ENCODE data around the gene ZNF728.
"Not testable (repeated sequence)": the region's sequence is repeated elsewhere in the genome, so short reads cannot be mapped to it uniquely, and the experiment has no call there.

The ZNF728 gene

DNA sequence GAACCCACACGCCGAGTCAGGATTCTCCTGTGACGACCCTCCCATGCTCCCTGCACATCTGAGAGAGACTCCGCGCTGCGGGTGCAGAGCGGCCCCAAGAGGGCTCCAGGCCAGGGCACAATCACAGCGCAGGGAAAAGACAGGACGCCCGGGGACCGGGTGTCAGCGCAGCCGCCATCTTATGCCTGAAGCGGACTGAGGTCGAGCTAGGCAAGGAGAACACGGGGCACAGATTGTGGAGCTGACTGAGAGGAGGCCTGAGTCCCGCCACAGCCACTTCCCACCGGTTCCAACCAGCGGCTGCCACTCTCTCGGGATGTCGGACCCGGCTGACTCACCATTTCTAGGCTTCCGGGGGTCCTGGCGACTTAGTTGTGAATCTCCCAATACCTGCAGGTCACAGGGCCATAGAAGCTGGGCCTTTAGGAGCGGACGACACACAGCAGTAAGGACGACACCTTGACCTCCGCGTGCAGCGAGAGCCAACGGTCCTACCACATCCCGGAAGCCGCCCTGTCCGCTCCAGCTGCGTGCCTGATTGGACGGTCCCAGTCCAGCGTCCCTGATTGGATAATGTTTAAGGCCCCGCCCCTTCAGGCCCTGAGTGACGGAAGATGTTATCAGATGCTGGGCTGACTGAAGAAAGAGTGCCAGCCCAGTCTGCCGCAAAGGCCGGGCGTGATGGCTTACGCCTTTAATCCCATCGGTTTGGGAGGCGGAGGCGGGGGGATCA, at the start of gene ZNF728:
Gene ZNF728 (minus strand): TSS at position 487 of the 733 bp plus-strand sequence. CDS start 146 bp downstream, at position 341.
- DNase-seq (ENCODE audit: low spot score) = peak; percentile 46

DNA sequence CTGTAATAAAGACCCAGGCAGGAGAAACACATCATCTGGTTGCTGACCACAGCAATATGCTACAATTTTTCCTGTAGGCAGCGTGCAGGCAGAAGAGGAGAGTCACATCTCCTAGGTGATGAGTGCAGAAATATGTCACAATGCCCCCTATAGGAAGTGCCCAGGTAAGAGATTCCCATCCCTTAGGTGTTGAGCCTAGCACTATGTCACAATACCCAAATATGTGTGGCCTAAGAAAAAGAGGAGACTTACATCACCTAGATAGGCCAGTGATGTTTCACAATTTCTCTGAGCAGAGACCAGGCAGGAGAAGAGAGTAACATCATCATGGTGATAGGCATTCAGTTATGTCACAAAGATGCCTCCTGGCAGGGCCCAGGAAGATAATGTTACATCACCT, 49.4 kb upstream of the ZNF728 start:
- no peak for DNase-seq (ENCODE audit: low spot score)

DNA sequence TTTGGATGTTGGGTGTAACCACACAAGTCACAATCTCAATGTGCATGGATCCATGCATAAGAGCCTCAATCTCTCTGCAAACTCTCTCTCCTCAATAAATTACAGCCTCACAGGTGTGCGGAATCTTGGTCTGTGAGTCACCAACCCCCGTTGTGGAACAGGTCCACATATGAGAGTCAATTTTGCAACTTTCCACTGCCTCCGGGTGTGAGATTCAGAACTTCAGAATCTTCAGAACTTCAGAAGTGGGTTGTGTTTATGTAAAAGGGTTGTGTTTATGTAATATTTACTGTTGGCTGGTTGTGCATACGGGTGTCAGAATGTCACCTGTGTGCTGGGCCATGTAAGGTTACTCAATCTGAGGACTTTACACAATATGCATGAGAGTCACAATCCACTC, 46.3 kb upstream of the ZNF728 start:
- no peak for DNase-seq (ENCODE audit: low spot score)

DNA sequence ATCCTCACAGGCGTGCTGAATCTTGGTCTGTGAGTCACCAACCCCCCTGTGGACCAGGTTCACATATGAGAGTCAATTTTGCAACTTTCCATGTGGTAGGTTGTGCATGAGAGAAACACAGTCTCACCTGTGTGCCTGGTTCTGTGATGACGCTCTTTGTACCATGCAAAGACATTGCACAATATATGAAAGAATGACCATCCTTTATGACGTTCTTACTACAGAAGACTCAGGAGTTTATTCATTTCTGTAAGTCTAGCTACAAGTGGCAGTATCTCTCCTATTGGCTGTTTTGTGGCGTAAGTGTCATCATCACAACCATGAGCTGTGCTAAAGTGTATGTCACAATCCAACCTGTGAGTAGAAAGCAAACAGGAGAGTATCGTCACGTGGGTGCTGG, 43.8 kb upstream of the ZNF728 start:
- DNase-seq (ENCODE audit: low spot score) = no peak

DNA sequence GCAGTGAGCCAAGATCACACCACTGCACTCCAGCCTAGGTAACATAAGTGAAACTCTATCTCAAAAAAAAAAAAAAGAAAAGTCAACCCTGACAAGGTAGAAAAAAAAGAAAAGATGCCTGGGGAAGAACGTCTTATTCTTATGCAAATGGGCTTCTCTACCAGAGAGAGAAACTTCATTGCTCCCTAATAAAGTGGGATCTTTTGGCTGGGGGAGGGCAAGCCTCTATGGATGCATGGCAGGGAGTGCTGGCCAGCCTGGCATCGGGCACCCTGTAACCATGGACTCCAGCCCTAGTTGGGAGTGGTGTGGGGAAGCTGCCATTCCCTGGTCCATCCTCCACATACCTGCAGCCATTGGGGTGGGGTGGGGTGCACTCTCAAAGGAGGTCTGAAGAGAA, 30.7 kb upstream of the ZNF728 start:
- no peak for DNase-seq (ENCODE audit: low spot score)

DNA sequence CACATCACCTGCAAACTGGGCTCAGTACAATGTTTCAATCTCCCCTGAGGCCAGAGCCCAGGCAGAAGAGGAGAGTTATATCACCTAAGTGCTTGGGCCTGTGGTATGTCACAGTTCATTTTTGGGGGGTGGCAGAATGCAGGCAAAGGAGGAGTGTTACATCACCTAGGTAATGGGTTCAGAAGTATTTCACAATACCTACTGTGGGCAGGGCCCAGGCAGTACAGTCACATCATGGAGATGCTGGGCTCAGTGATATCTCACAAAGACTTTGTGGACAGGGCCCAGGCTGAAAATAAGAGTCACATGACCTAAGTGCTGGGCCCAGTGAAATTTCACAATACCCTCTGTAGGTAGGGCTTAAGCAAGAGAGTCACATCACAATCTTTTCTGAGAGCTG, 12.7 kb upstream of the ZNF728 start:
- DNase-seq (ENCODE audit: low spot score) = no peak

DNA sequence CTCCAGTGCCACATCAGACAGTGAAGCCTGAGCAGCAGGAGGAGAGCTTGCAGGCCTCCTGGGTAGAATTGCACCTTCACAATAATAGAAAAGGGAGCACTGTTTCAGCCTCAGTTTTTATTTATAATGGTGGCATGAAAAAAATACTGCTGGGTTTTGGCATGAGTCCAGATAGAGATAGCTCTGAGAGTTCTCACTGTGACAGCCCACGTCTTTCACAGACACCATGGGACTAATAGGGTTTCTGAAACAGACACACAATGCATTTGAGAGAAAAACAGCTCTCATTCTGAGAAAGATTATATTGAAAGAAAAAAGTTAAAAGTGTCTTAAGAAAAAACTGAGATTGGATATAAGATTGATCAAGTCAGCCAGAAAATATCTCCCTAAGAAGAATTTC, 8.0 kb downstream of the ZNF728 start:
- not testable (repeated sequence) for DNase-seq (ENCODE audit: low spot score)

DNA sequence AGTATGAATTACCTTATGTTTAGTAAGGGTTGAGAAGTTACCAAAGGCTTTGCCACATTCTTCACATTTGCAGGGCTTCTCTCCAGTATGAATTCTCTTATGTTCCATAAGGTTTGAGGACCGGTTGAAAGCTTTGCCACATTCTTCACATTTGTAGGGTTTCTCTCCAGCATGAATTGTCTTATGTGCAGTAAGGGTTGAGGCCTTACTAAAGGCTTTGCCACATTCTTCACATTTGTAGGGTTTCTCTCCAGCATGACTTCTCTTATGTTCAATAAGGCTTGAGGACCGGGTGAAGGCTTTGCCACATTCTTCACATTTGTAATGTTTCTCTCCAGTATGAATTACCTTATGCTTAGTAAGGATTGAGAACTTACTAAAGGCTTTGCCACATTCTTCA, 26.7 kb downstream of the ZNF728 start:
- no peak for DNase-seq (ENCODE audit: low spot score)

DNA sequence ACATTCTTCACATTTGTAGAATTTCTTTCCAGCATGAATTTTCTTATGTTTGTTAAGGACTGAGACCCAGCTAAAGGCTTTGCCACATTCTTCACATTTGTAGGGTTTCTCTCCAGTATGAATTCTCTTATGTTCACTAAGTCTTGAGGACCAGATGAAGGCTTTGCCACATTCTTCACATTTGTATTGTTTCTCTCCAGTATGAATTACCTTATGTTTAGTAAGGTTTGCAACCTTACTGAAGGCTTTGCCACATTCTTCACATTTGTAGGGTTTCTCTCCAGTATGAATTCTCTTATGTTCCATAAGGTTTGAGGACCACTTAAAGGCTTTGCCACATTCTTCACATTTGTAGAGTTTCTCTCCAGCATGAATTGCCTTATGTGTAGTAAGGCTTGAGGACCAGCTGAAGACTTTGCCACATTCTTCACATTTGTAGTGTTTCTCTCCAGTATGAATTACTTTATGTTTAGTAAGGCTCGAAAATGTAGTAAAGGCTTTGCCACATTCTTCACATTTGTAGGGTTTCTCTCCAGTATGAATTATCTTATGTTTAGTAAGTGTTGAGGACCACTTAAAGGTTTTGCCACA, 27.3 kb downstream of the ZNF728 start:
- DNase-seq (ENCODE audit: low spot score) = not testable (repeated sequence)

DNA sequence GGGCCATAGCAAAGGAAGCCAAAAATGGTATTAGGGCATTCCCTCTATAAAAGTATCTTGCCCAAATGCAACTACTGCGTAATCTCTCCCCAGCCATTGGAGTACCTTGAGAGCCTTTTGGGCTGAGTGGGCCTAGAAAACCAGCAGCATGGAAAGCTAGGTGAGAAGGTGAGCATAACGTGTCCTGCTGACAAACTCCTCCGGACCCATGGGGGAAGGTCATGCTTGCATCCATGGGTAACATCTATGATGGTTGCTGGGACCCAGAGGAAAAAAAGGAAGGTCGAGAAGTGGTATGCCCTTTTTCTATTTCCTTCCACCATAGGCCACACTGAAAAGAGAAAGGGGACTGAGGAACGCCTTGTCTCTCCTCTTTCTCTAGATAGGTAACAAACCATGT, 57.4 kb downstream of the ZNF728 start:
- no peak for DNase-seq (ENCODE audit: low spot score)

DNA sequence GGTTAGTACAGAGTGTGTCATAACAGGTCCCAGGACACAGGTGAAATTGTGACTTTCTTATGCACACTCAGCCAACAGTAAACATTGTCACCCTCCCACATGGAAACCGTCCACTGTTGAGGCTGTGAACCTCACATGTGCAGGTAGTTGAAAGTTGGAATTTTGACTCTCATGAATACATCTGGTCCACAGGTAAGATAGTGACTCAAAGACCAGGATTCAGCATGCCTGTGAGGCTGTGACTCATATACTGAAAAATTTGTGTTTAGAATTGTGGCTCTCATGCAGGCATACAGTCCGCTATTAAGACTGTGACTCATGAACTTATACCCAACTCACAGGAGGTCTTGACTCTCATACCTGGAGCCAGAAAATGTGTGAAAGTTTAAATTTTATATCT, 67.8 kb downstream of the ZNF728 start:
- no peak for DNase-seq (ENCODE audit: low spot score)

DNA sequence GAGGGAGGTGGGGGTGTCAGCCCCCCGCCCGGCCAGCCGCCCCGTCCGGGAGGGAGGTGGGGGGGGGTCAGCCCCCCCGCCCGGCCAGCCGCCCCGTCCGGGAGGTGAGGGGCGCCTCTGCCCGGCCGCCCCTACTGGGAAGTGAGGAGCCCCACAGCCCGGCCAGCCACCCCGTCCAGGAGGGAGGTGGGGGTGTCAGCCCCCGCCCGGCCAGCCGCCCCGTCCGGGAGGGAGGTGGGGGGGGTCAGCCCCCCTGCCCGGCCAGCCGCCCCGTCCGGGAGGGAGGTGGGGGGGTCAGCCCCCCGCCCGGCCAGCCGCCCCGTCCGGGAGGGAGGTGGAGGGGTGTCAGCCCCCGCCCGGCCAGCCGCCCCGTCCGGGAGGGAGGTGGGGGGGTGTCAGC, 75.4 kb downstream of the ZNF728 start:
- not testable (repeated sequence) for DNase-seq (ENCODE audit: low spot score)

DNA sequence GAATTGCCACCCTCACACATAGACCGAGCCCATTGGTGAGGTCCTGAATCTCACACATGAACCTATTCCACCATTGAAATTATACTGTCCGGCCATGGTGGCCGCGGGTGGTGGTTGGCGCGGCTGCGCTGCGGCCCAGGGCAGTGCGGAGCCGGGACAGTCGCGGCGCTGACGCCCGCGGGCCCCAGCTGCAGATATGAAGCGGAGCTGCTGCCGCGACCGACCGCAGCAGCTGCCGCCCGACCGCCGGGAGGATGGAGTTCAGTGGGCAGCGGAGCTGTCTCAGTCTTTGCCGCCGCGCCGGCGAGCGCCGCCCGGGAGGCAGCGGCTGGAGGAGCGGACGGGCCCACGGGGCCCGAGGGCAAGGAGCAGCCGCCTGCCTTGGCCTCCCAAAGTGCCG, 77.8 kb downstream of the ZNF728 start:
- DNase-seq (ENCODE audit: low spot score) = not testable (repeated sequence)

Data from pons (tissue), 1 donor.